ENCODE measurements around the gene RALY.

GRCh38 chr20:34049897-34050695 is 56.4 kb downstream of the RALY start:
- TF ChIP-seq CTCF (conservative IDR thresholded peaks at IDR 0.05; ENCODE audit: low read depth, low read length) = no peak
- no peak for TF ChIP-seq EZH2 (IDR thresholded peaks at IDR 0.05; ENCODE audit: borderline replicate concordance, low read depth, low read length, poor library complexity, severe bottlenecking)
